GM21526 (cell line): ENCODE data around the gene NAA20.

Source experiments
- ATAC-seq: cut with Tn5 transposase; IDR thresholded peaks from one replicate; pipeline ENCODE4 v1.9.1; 2021; ENCODE audit warnings: moderate library complexity; ENCODE audit not compliant: unreplicated experiment, low FRiP score

NAA20 gene, protein sequence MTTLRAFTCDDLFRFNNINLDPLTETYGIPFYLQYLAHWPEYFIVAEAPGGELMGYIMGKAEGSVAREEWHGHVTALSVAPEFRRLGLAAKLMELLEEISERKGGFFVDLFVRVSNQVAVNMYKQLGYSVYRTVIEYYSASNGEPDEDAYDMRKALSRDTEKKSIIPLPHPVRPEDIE

DNA sequence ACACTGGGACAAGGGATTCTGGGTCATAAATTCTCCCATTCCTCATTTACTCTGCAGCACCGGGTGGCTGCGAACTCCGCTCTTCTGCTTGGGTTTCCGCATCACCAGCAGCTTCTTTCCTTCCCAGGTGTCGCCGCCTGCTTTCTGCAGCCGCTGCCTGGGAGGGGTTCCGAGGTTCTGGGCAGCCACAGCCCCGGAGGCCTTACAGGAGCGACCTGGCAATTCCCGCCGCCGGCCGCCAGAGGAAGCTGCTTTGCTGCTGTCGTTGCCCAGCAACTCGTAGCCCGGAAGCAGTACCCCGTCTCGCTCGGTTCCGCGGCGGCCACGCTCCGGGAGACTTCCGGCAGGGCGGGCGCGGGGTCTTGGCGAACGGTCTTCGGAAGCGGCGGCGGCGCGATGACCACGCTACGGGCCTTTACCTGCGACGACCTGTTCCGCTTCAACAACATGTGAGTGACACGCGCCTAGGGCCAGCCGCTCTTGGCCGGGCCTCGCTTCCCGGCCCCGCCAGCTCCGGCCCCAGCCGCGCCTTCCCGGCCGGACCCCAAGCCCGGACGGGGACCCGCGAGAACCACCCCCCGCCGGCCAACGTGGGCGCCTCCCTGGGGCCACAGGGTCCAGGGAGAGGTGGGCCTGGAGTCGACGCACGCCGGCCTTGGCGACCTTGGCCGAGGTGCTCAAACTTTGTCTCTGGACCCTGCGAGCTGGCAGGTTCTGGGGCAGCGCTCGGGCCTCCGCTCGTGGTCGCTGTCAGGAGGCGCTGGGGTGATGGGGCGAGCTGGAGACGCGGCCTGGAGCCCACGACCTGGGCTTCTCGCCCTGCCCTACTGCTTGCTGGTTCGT is at the start of gene NAA20:
TSS of gene NAA20 (plus strand) at position 362 of the 843 bp plus-strand sequence. CDS start at position 397, 35 bp downstream.
- ATAC-seq = peak; percentile 96

GRCh38 chr20:19967445-19967844 is 49.7 kb upstream of the NAA20 start:
- ATAC-seq = no peak

GRCh38 chr20:19968028-19968427 is 49.1 kb upstream of the NAA20 start:
- ATAC-seq = no peak

DNA sequence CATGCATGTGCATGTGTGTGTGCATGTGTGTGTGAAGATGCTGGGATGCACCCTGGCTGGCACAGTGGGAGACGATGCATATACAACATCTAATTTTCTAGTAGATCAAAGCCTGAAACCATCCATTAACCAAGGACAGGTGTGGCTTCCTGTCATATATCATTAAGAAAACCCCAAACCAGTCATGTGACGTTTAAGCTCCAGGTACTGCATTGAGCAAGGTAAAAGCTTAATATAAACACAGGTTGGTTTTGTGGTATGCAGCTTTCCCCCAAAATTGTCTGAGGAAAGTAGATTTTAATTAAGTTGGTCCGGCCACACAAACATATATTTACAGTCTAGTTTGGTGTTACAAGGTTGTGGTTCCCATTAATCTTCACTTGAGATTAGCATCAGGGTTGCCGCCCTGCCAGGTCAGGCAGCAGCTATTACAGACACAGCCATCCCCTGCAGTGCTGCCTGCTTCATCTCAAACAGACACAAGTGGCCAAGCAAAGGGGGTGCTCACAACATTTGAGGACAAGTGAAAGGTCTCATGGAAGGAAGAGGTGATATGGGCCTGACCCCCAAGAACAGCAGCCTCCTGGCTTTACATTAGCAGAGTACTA is 48.6 kb upstream of the NAA20 start:
- no peak for ATAC-seq

- ATAC-seq = no peak
Observed at GRCh38 chr20:19969106-19969505, 48.1 kb upstream of the NAA20 start.

DNA sequence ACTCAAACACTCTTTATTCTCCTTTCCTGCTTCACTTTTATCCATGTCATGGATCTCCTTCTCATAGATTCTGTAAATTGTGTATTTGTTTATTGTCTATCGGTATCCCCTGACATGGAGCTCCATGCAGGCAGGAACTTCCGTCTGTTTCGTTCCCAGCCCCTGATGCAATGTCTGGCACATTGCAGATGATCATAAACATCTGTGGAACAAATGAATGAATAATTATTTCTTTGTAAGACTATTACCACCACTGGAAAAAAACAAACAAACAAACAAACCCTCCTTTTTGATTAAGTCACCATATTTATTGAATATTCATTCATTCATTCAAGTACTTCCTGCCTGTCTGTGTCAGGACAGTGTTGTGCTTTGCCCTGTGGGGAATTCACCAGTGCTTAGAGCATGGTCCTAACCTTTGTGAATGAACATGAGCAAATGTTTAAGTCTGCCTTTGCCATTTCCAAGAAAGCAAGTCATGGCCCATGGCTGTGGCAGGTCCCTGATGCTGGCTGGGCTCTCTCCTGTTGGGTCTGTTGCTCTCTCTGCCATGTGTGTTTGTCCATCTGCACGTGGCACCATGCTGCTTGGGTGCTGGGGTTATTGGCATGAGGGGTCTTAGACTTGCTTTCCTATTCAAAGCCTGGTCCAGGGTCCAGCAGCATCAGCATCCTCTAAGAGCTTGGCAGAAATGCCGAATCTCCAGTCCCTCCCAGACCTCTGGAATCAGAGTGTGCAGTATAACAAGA is 47.5 kb upstream of the NAA20 start:
- ATAC-seq = no peak

DNA sequence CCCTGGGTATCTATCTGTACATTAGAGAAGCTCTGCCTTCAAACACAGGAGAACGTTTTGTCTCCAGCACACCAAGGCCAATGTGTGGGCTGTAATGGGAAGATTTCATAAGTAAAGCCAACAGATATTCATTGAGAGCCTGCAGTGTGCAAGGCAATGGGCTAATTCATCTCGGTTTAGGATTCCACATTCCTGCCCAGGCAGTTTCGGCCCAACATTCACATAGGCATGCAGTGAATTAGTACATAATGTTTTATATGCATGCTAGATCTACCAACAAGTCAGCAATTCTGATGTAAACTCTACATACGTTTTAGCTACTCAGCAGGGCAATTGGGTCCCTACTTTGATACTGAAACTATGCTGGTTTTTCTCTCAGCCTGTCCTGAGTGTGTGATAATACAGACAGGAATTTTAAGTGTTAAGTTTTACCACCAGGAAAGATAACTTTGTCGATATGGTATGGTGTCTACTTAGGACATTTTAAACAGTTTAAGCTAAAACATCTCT is 46.9 kb upstream of the NAA20 start:
- ATAC-seq = no peak

DNA sequence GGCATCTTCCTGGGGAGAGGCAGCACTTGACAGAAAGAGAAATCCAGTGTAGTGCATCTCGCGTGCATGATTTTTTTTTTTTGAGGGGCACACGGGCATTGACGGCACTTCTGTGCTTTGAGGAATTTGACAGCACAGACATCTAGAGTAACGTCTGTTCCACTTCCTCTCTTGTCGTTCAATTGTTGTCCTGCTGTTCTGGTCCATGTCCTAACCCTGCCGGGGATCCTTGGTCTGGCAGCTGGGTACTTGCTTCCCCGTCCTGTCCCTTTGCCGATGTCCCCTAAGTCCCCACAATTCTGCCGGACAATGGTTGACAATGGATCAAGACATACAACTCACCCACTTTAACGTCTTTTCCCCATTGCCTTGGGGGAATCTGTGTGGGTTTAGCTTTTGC is 46.0 kb upstream of the NAA20 start:
- no peak for ATAC-seq

DNA sequence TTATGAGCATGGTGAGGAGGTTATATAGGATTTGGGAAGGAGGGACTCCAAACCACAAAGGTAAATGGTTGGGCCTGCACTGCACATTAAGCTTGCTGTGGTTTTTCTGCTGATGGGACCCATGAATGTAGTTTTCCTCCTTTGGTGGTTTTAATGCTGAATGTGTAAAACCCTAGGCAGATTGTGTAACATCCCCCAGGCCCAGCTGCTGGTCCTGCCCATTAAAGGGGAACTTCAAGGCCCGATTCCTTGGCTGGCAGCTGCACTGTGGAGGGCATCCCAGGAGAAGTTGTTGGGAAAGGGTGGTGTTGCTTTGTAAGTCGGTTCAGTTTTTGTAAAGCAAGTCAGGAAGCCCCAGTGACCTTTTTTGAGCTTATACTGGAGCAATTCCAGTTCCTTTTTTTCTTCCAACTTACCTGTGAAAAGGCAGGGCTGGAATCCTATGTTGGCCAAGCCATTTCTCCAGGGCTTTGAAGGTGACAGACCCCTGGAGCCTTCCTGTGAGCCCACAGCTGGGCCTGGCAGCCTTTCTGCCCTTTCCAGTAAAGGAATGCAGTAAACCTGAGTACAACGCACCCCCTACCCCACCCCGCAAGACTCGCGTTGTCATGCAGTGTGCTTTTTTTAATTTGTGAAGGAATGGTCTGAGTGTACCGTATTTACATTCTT is 43.1 kb upstream of the NAA20 start:
- ATAC-seq = no peak

DNA sequence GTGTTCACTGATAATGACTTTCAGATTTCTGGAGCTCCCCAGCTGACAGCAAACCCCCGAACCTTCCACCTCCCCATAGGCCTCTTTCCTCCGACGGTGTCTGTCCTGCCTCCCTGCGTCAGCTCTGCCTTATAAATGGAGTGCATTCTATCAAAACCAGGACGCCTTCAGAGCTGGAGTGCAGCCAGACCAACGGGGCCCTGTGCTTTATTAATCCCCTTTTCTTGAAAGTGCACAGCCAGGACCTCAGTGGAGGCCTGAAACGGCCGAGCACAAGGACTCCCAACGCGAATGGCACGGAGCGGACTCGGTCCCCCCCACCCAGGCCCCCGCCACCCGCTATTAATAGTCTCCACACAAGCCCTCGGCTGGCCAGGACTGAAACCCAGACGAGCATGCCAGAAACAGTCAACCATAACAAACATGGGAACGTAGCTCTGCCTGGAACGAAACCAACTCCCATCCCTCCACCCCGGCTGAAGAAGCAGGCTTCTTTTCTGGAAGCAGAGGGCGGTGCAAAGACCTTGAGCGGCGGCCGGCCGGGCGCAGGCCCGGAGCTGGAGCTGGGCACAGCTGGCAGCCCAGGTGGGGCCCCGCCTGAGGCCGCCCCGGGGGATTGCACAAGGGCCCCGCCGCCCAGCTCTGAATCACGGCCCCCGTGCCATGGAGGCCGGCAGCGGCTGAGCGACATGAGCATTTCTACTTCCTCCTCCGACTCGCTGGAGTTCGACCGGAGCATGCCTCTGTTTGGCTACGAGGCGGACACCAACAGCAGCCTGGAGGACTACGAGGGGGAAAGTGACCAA is 42.3 kb upstream of the NAA20 start:
- ATAC-seq = no peak

DNA sequence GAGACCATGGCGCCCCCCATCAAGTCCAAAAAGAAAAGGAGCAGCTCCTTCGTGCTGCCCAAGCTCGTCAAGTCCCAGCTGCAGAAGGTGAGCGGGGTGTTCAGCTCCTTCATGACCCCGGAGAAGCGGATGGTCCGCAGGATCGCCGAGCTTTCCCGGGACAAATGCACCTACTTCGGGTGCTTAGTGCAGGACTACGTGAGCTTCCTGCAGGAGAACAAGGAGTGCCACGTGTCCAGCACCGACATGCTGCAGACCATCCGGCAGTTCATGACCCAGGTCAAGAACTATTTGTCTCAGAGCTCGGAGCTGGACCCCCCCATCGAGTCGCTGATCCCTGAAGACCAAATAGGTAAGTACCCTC is 41.7 kb upstream of the NAA20 start:
- no peak for ATAC-seq

- no peak for ATAC-seq
Observed at GRCh38 chr20:19975901-19976300, 41.3 kb upstream of the NAA20 start.

- ATAC-seq = no peak
Observed at GRCh38 chr20:19976595-19977372, 40.4 kb upstream of the NAA20 start.

DNA sequence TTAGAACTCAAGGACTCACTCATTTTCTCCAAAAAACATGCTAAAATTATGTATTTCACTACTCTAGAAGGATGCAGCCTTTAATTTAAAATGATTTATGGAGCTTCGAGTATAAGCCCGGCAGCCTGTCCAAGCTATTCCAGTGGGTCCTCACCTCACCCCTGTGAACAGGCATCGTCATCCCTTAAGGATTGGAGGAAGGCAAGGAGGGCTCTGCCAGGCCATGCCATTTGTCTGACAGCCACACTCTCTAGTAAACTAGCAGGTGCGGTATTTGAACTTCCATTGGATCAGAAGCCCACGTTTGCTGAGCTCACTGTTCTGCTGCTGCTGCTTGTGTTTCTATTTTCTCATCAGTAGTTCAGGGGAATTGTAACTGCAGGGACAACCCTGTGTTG is 39.8 kb upstream of the NAA20 start:
- no peak for ATAC-seq

DNA sequence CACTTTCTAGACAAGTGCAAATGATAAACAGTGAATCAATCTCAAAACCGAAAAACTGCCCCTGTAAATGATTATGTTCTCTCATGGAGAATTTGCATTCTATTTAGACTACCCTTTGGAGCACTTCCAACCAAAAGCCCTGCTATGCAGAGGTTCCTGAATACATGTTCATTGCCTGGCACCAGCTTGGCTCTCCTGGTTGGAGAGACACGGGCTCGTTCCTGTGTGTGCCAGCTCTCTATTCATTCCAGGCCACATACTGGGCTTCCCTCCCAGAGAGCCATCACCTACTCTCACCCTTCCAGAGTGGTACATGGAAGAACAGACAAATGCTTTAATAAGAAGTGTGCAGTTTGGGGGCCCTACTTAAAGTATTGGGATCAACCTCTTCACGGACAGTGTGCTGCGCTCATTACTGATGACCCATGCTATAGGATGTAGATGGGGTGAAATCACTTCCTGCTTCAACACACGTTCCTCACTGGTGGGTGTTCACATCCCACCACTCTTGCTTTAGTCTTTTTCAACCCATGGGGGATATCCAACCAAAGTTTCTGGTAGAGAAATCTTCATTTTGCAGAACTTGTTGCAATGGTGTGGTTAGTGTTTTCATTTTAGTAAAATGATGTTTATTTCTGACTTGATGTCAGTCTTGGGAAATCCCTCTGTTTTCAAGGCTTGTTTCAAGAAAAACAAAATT is 38.5 kb upstream of the NAA20 start:
- no peak for ATAC-seq

- no peak for ATAC-seq
Observed at GRCh38 chr20:19981031-19981451, 36.1 kb upstream of the NAA20 start.

GRCh38 chr20:19986419-19986818 is 30.7 kb upstream of the NAA20 start:
- ATAC-seq = no peak

DNA sequence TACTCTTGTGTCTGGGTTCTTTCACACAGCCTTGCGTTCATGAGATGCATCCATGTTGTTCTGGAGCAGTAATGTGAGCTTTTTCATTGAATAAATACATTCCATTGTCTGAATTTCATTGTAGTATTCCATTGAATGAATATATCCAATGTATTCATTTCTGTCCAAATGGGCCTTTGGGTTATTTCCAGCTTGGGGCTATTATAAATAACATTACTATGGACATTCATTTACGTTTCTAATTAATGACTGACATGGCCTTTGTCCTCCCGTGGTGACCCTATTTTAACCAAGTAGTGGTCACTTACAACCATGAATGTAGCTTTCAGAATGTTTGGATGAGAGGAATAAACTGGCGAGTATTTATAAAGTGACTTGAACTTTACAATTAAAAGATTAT is 30.1 kb upstream of the NAA20 start:
- no peak for ATAC-seq
